ENCODE data around the gene CIT.

- TF ChIP-seq, protein P1, sequence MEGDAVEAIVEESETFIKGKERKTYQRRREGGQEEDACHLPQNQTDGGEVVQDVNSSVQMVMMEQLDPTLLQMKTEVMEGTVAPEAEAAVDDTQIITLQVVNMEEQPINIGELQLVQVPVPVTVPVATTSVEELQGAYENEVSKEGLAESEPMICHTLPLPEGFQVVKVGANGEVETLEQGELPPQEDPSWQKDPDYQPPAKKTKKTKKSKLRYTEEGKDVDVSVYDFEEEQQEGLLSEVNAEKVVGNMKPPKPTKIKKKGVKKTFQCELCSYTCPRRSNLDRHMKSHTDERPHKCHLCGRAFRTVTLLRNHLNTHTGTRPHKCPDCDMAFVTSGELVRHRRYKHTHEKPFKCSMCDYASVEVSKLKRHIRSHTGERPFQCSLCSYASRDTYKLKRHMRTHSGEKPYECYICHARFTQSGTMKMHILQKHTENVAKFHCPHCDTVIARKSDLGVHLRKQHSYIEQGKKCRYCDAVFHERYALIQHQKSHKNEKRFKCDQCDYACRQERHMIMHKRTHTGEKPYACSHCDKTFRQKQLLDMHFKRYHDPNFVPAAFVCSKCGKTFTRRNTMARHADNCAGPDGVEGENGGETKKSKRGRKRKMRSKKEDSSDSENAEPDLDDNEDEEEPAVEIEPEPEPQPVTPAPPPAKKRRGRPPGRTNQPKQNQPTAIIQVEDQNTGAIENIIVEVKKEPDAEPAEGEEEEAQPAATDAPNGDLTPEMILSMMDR (IDR thresholded peaks at IDR 0.05; ENCODE audit: extremely low read depth in 1 of 2, insufficient read depth in 1 of 2, low read depth in 1 of 2, low read length in 2 of 2), result no peak
- no peak for TF ChIP-seq EZH2 (IDR thresholded peaks at IDR 0.05; ENCODE audit: borderline replicate concordance, low read depth, low read length, severe bottlenecking)
- no peak for TF ChIP-seq POLR2AphosphoS5 (IDR thresholded peaks at IDR 0.05; ENCODE audit: insufficient read depth, low read depth, low read length)
- no peak for TF ChIP-seq POLR2A (IDR thresholded peaks at IDR 0.05; ENCODE audit: low read depth, low read length)
These were observed 85.7 kb downstream of the CIT start for GRCh38 chr12:119791453-119791852.
